K562 (cell line): Measurements from ENCODE around the gene CPLX1. TPM values are rescaled to one million over a fixed set of nuclear protein-coding genes. Genes with fewer than 3 reads are reported as not detected.

Source experiments
- ATAC-seq: fragments of 200-7000 bp; cut with Tn5 transposase; 3 replicates; pipeline ENCODE4 v1.9.1; 2020; ENCODE audit warnings: moderate library complexity
- BruUV-seq: library from RNA; stranded (reverse); fragments of 400-500 nt; replicated peaks from 2 replicates; lab custom pipeline; 2021; lab: Mats Ljungman, UMichigan
- CTCF ChIA-PET: fragments of 300-600 bp; formaldehyde crosslinking; extraction: SDS; loops from one replicate; lab custom pipeline; 2021; ENCODE audit warnings: low intra/inter-chr PET ratio; lab: Yijun Ruan, JAX
- POLR2A ChIA-PET: fragments of 300-600, 350-650 bp; sonication (Branson Sonifier 250); formaldehyde crosslinking; extraction: SDS; loops from one replicate; lab custom pipeline; 2021; ENCODE audit warnings: antibody characterized with exemption, inconsistent platforms; lab: Yijun Ruan, JAX
- DNase-seq, 4 experiments: peaks; one replicate each; pipeline versions ENCODE4 v3.0.0 to v3.0.0-alpha.2; 2011 to 2018; ENCODE audit warnings: low spot score in 3 of 4, mixed read lengths in 3 of 4; ENCODE audit errors: extremely low read depth in 1 of 4
- FAIRE-seq: peaks from 2 replicates; lab custom pipeline; 2011; peaks lifted over from hg19 to GRCh38; lab: Jason Lieb, UNC
- H2AFZ ChIP-seq: 2 replicates; pipeline ENCODE4 v1.6.0; 2011; ENCODE audit warnings: low read depth, low read length, control low read depth, inconsistent platforms
- H3K27ac ChIP-seq: fragments of 200-600 bp; 3 replicates; pipeline ENCODE4 v1.8.0; 2011; ENCODE audit warnings: low read depth, mild to moderate bottlenecking, control low read depth, inconsistent platforms, low read length, moderate library complexity, mixed read lengths; ENCODE audit errors: extremely low read depth
- H3K27me3 ChIP-seq, 2 experiments: fragments of 300-600 bp in 1 of 2; 2 replicates in 1 of 2; 3 replicates in 1 of 2; pipeline versions ENCODE4 v1.6.0 to v1.8.0; 2011; ENCODE audit warnings: inconsistent platforms in 2 of 2, low read length in 2 of 2, mild to moderate bottlenecking in 1 of 2, mixed read lengths in 1 of 2, moderate library complexity in 1 of 2; ENCODE audit not compliant: control insufficient read depth in 2 of 2, insufficient read depth in 2 of 2
- H3K36me3 ChIP-seq: fragments of 300-600 bp; 3 replicates; pipeline ENCODE4 v1.8.0; 2011; ENCODE audit warnings: mild to moderate bottlenecking, low read length, inconsistent platforms; ENCODE audit not compliant: control insufficient read depth, insufficient read depth
- H3K4me1 ChIP-seq, 2 experiments: fragments of 200-600 bp in 1 of 2; replicated peaks in 1 of 2; 2 replicates in 1 of 2; 3 replicates in 1 of 2; pipeline versions ENCODE4 v1.5.1 to v1.8.0; 2011; ENCODE audit warnings: inconsistent platforms in 2 of 2, low read length in 2 of 2, mild to moderate bottlenecking in 1 of 2, mixed read lengths in 1 of 2, moderate library complexity in 1 of 2; ENCODE audit not compliant: control insufficient read depth in 2 of 2, insufficient read depth in 2 of 2
- H3K4me2 ChIP-seq: 2 replicates; pipeline ENCODE4 v1.6.1; 2011; ENCODE audit warnings: low read length, control low read depth, inconsistent platforms, mixed read lengths; ENCODE audit not compliant: insufficient read depth
- H3K4me3 ChIP-seq: fragments of 200-600 bp; sonication (generic), shearing (Covaris generic); 2 replicates; pipeline ENCODE4 v1.5.1; 2016; ENCODE audit warnings: control low read depth, inconsistent platforms
- H3K79me2 ChIP-seq: fragments of 200-600 bp; 3 replicates; pipeline ENCODE4 v1.8.0; 2011; ENCODE audit warnings: low read length, inconsistent platforms; ENCODE audit not compliant: control insufficient read depth, insufficient read depth
- H3K9ac ChIP-seq, 2 experiments: 2 replicates each; pipeline versions ENCODE4 v1.6.0 to v1.6.1; 2011; ENCODE audit warnings: low read depth in 2 of 2, low read length in 2 of 2, control low read depth in 1 of 2, inconsistent platforms in 1 of 2, mild to moderate bottlenecking in 1 of 2, mixed read lengths in 1 of 2; ENCODE audit not compliant: insufficient read depth in 1 of 2
- H3K9me1 ChIP-seq: one replicate; pipeline ENCODE4 v1.6.0; 2011; ENCODE audit warnings: inconsistent platforms, mild to moderate bottlenecking, low read length, moderate library complexity; ENCODE audit not compliant: control insufficient read depth, insufficient read depth
- H3K9me3 ChIP-seq: replicated peaks from 2 replicates; pipeline ENCODE4 v1.5.1; 2011; ENCODE audit warnings: low read depth, low read length, inconsistent platforms; ENCODE audit not compliant: control insufficient read depth, insufficient read depth
- H4K20me1 ChIP-seq: replicated peaks from 2 replicates; pipeline ENCODE4 v1.6.1; 2011; ENCODE audit warnings: low read length, inconsistent platforms, mixed read lengths; ENCODE audit not compliant: control insufficient read depth, insufficient read depth
- CBX5 ChIP-seq: IDR thresholded peaks from 2 replicates; pipeline ENCODE4 v1.6.1; 2014; ENCODE audit warnings: low read depth, borderline replicate concordance
- E2F3 ChIP-seq: fragments of 250-450 bp; sonication (Bioruptor Pico); IDR thresholded peaks from 2 replicates; pipeline ENCODE4 v1.4.0; 2020; ENCODE audit warnings: mild to moderate bottlenecking
- HLTF ChIP-seq: fragments of 450-650 bp; IDR thresholded peaks from 2 replicates; pipeline ENCODE4 v1.6.1; 2016
- KDM1A ChIP-seq, 2 experiments: fragments of 450-650 bp; IDR thresholded peaks; 2 replicates each; pipeline ENCODE4 v1.6.1; 2016; ENCODE audit warnings: mild to moderate bottlenecking in 2 of 2
- MECOM ChIP-seq: fragments of 250-450 bp; sonication (Bioruptor Pico); IDR thresholded peaks from 2 replicates; pipeline ENCODE4 v1.8.0; 2022; ENCODE audit warnings: inconsistent platforms
- MIER1 ChIP-seq: fragments of 450-650 bp; IDR thresholded peaks from 2 replicates; pipeline ENCODE4 v1.6.1; 2016; ENCODE audit warnings: antibody characterized with exemption, mild to moderate bottlenecking, low read depth
- NCOA6 ChIP-seq: fragments of 450-650 bp; IDR thresholded peaks from 2 replicates; pipeline ENCODE4 v1.6.1; 2017; ENCODE audit warnings: mild to moderate bottlenecking
- ZNF121 ChIP-seq: sonication (generic); formaldehyde crosslinking; conservative IDR thresholded peaks from 2 replicates; pipeline ENCODE4 v1.8.0; 2022; ENCODE audit warnings: missing genetic modification reagents
- ZNF780A ChIP-seq: fragments of 250-450 bp; sonication (Bioruptor Pico); IDR thresholded peaks from 2 replicates; pipeline ENCODE4 v1.5.0; 2021; ENCODE audit warnings: mild to moderate bottlenecking
- WGBS: fragments of 100-300 bp; shearing (Covaris generic); methylation state at CpG from one replicate; pipeline ENCODE4 v1.1.6; 2016; ENCODE audit warnings: low coverage, mixed read lengths; ENCODE audit not compliant: insufficient coverage; ENCODE audit errors: missing lambda C conversion rate; 5-methylcytosine and 5-hydroxymethylcytosine counted together
- in situ Hi-C: fragments of 300-500 bp; cut with MboI; formaldehyde crosslinking; loops from 4 replicates; pipeline ENCODE4 v1.15.0; 2018; ENCODE audit warnings: inconsistent platforms, mixed read lengths
- intact Hi-C: fragments of 100-400 bp; cut with micrococcal nuclease; formaldehyde crosslinking; loops from 2 replicates; pipeline ENCODE4 v1.14.2; 2022
- polyA plus RNA-seq, 8 experiments: library from polyadenylated mRNA; depleted of rRNA in 4 of 8; stranded (reverse) in 5 of 8; unstranded in 3 of 8; fragments of >200 nt; fragmentation: Nextera tagmentation in 2 of 8; fragmentation: Illumina TruSeq in 1 of 8; extraction: Ambion mirVana in 2 of 8; extraction: Trizol in 1 of 8; gene quantifications; 2 replicates each; pipeline versions ENCODE4 v1.2.1 to v1.2.3, GENCODE V29; 2011 to 2014; ENCODE audit warnings: inconsistent platforms in 1 of 8, missing spikeins in 1 of 8
- total RNA-seq, 7 experiments: library from RNA; depleted of rRNA in 6 of 7; stranded (reverse); fragments of >200 nt in 6 of 7; fragmentation: Illumina TruSeq in 2 of 7; extraction: Trizol in 2 of 7; gene quantifications; 2 replicates each; pipeline versions ENCODE4 v1.2.1 to v1.2.3, GENCODE V29; 2011 to 2021; ENCODE audit warnings: low replicate concordance in 1 of 7
- TF ChIP-seq, protein P1 (sequence below): fragments of 250-450 bp; sonication (Bioruptor Pico); IDR thresholded peaks from 2 replicates; pipeline ENCODE4 v1.5.1; 2021; ENCODE audit warnings: mild to moderate bottlenecking

Gene CPLX1
- total and polyA plus RNA-seq, 9 of the 15 experiments (the other 6 are each of a cell fraction or from before 2014, with no cell fraction given): 0.03 to 3.3 (median 0.17) TPM; not detected in 2

DNA sequence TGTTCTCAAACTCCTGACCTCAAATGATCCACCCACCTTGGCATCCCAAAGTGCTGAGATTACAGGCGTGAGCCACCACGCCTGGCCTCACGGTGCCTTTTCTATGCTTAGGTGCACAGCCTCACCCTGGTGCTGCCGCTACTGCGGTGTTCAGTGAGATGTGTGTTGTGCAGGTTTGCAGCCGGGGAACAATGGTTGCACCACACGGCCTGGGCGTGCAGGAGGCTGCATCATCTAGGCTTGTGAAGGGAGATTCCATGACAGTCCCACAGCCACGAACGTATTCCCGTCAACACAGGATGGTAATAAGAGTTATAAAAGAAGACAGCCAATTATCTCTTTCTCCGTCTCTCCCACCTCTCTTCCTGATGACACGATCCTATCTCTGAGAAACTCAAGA lies 22.0 kb downstream of the CPLX1 start:
- DNase-seq: no peak
- in situ Hi-C loops (no loop called here), intact Hi-C loops (no loop called here)
- Histone ChIP-seq H3K4me1 (peaks cover 0 to 7% of the 10 kb centered on the region in 2 experiments; a peak in 2 of 5 replicates), H3K9me1 (no peaks in the 10 kb centered on the region), H3K9me3 (no peaks in the 10 kb centered on the region), H3K36me3 (no peaks in the 10 kb centered on the region), H4K20me1 (no peaks in the 10 kb centered on the region), H3K4me2 (no peak overlapping the region), H3K27me3 (peaks cover 0 to 5% of the 10 kb centered on the region in 2 experiments; a peak in 3 of 5 replicates), H2AFZ (no peak overlapping the region), H3K27ac (no peak overlapping the region), H3K9ac (no peak overlapping the region), H3K4me3 (no peak overlapping the region), H3K79me2 (no peaks in the 10 kb centered on the region)
- TF ChIP-seq MECOM (CRISPR knock-in tag) (no peak), HLTF (no peak), KDM1A (IDR thresholded peaks at IDR 0.05) (no peak), ZNF121 (CRISPR knock-in tag) (no peak), CBX5 (no peak), E2F3 (no peak), NCOA6 (no peak), ZNF780A (CRISPR knock-in tag) (no peak), MIER1 (no peak)
- TF ChIP-seq, protein P1, sequence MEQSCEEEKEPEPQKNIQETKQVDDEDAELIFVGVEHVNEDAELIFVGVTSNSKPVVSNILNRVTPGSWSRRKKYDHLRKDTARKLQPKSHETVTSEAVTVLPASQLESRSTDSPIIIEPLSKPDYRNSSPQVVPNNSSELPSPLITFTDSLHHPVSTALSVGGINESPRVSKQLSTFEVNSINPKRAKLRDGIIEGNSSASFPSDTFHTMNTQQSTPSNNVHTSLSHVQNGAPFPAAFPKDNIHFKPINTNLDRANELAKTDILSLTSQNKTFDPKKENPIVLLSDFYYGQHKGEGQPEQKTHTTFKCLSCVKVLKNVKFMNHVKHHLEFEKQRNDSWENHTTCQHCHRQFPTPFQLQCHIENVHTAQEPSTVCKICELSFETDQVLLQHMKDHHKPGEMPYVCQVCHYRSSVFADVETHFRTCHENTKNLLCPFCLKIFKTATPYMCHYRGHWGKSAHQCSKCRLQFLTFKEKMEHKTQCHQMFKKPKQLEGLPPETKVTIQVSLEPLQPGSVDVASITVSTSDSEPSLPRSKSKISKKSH (CRISPR knock-in tag): no peak
- no peak for FAIRE-seq
- no TSS peak for BruUV-seq
- ChIA-PET POLR2A (no interaction called here), CTCF (no interaction called here)
- WGBS: 46% methylated on average over 13 of the region's 13 CpGs
- ATAC-seq: no peak
